ENCODE measurements around the gene CTSD. TPM values are rescaled to one million over a fixed set of nuclear protein-coding genes. Genes with fewer than 3 reads are reported as not detected.

CTSD gene
- total and polyA plus RNA-seq, 2 of the 8 experiments (the other 6 are each of a cell fraction or from before 2014, with no cell fraction given): 169 to 173 TPM

- H3K14ac ChIP-seq (ENCODE audit: insufficient read length): no peak overlapping the region
- H3K18ac ChIP-seq (ENCODE audit: extremely low read depth, low read length): no peak overlapping the region
- H2BK15ac ChIP-seq (ENCODE audit: low read length): no peak overlapping the region
- no peaks in the 10 kb centered on the region for H3K36me3 ChIP-seq (ENCODE audit: control insufficient read depth in 2 of 4, insufficient read depth in 4 of 4, low read length in 3 of 4)
- H4K5ac ChIP-seq (ENCODE audit: insufficient read length, low read depth, low read length): no peak overlapping the region
- peaks cover 0 to 3% of the 10 kb centered on the region in 2 experiments for H4K20me1 ChIP-seq (replicated peaks in 1 of 2; ENCODE audit: control insufficient read depth in 1 of 2, insufficient read depth in 2 of 2, low read length in 2 of 2)
- no peak overlapping the region for H3K4me3 ChIP-seq (ENCODE audit: extremely low read depth in 1 of 4, insufficient read depth in 2 of 4, low read depth in 3 of 4, low read length in 4 of 4)
- FAIRE-seq (no peak), DNase-seq (ENCODE audit: low read depth in 1 of 2, low spot score in 2 of 2) (no peak)
- peaks cover 0 to 7% (median 0%) of the 10 kb centered on the region in 4 experiments; a peak in 4 of 7 replicates for H3K27me3 ChIP-seq (replicated peaks in 1 of 4; ENCODE audit: control insufficient read depth in 3 of 4, extremely low read depth in 1 of 4, insufficient read depth in 3 of 4, low read length in 3 of 4)
- WGBS, 2 experiments (ENCODE audit: extremely low coverage in 1 of 2, insufficient coverage in 1 of 2, insufficient read length in 1 of 2, insufficient replicate concordance in 2 of 2, low coverage in 1 of 2, low lambda C conversion rate in 2 of 2, missing lambda C conversion rate in 1 of 2): 84% methylated on average over 8 of the region's 8 CpGs; no CpG with 5 or more reads in 1 of the 2 experiments
- H3K27ac ChIP-seq (ENCODE audit: low read depth, low read length): no peak overlapping the region
- no peaks in the 10 kb centered on the region for H3K79me1 ChIP-seq (ENCODE audit: low read depth, low read length)
- H2AFZ ChIP-seq (ENCODE audit: low read length): no peak overlapping the region
- H4K91ac ChIP-seq (replicated peaks; ENCODE audit: insufficient read length, low read length): peak overlapping the region; percentile 38
- no peak overlapping the region for H3K9ac ChIP-seq (replicated peaks in 1 of 4; ENCODE audit: extremely low read depth in 1 of 4, low read depth in 3 of 4, low read length in 3 of 4)
- no peak overlapping the region for H3K4me2 ChIP-seq (ENCODE audit: insufficient read depth in 1 of 2, low read depth in 2 of 2, low read length in 2 of 2)
- no peak overlapping the region for H2BK20ac ChIP-seq (ENCODE audit: low read length)
- H3K23ac ChIP-seq (ENCODE audit: insufficient read length): no peak overlapping the region
- no peaks in the 10 kb centered on the region for H3K79me2 ChIP-seq (ENCODE audit: control insufficient read depth in 1 of 2, insufficient read depth in 2 of 2, low read length in 2 of 2)
- H2BK12ac ChIP-seq (ENCODE audit: low read depth, low read length): no peak overlapping the region
- no peaks in the 10 kb centered on the region; a peak in 1 of 7 replicates for H3K4me1 ChIP-seq (replicated peaks in 1 of 4; ENCODE audit: control insufficient read depth in 3 of 4, insufficient read depth in 4 of 4, low read length in 3 of 4)
- H4K8ac ChIP-seq (ENCODE audit: extremely low read depth, insufficient read depth, low read length): no peak overlapping the region
- H3K56ac ChIP-seq (replicated peaks; ENCODE audit: insufficient read length, low read depth, low read length): no peak overlapping the region
- H3K9me3 ChIP-seq (ENCODE audit: insufficient read depth in 2 of 2, low read depth in 1 of 2, low read length in 1 of 2): peaks cover 0 to 2% of the 10 kb centered on the region in 2 experiments; a peak in 1 of 4 replicates
- no peak overlapping the region for H2AK5ac ChIP-seq (ENCODE audit: low read depth, low read length)
- peaks cover 14% of the 10 kb centered on the region; the same call in 1 of the 2 replicates for H3K23me2 ChIP-seq (ENCODE audit: low read depth, low read length)
- ChIA-PET CTCF (ENCODE audit: partially characterized antibody) (interaction anchor here (1.8 to 2.1 kb wide), 2 partner anchors 87 to 92 kb away, joined by 5 read pairs; no protein-coding TSS in a partner anchor), POLR2A (ENCODE audit: partially characterized antibody) (no interaction called here)
- H3K4ac ChIP-seq (replicated peaks; ENCODE audit: insufficient read length, low read depth, low read length): no peak overlapping the region
- H2BK5ac ChIP-seq (ENCODE audit: low read depth, low read length): no peak overlapping the region
- no peak overlapping the region for H2BK120ac ChIP-seq (replicated peaks; ENCODE audit: low read depth, low read length)
- TF ChIP-seq MAFK (IDR thresholded peaks at IDR 0.05; ENCODE audit: low read depth, low read length): no peak
- no peak for TF ChIP-seq TBP (IDR thresholded peaks at IDR 0.05; ENCODE audit: low read depth, low read length)
- TF ChIP-seq TCF12 (IDR thresholded peaks at IDR 0.05; ENCODE audit: low read depth, low read length): no peak
- no peak for TF ChIP-seq KDM4A (IDR thresholded peaks at IDR 0.05; ENCODE audit: low read depth, low read length, severe bottlenecking)
- no peak for TF ChIP-seq CEBPB (IDR thresholded peaks at IDR 0.05; ENCODE audit: low read depth, low read length)
- TF ChIP-seq E2F6 (IDR thresholded peaks at IDR 0.05): no peak
- TF ChIP-seq SIRT6 (IDR thresholded peaks at IDR 0.05; ENCODE audit: low read length): no peak
- TF ChIP-seq NRF1 (IDR thresholded peaks at IDR 0.05; ENCODE audit: low read depth, low read length): no peak
- TF ChIP-seq CREB1 (IDR thresholded peaks at IDR 0.05): no peak
- no peak for TF ChIP-seq KDM1A (IDR thresholded peaks at IDR 0.05; ENCODE audit: borderline replicate concordance, low read length)
- no peak for TF ChIP-seq RFX5 (IDR thresholded peaks at IDR 0.05; ENCODE audit: borderline replicate concordance, low read depth, low read length)
- no peak for TF ChIP-seq CTBP2 (IDR thresholded peaks at IDR 0.05; ENCODE audit: borderline replicate concordance, insufficient read depth, insufficient read length, low read length)
- no peak for TF ChIP-seq JUN (IDR thresholded peaks at IDR 0.05; ENCODE audit: low read depth, low read length)
- no peak for TF ChIP-seq FOSL1 (IDR thresholded peaks at IDR 0.05; ENCODE audit: insufficient read depth, low read depth, low read length)
- TF ChIP-seq BCL11A (IDR thresholded peaks at IDR 0.05; ENCODE audit: low read depth in 2 of 2, low read length in 2 of 2): no peak
These were observed 24.2 kb downstream of the CTSD start for GRCh38 chr11:1739576-1739975.
